KMS-11 (cell line): Measurements from ENCODE around the gene TSPAN7.

Experiments used
- H2AFZ ChIP-seq: fragments of 200-600 bp; sonication (generic); 2 replicates; pipeline ENCODE4 v1.6.1; 2016; ENCODE audit warnings: antibody characterized with exemption, mixed run types, low read depth
- H3K27ac ChIP-seq: fragments of 200-600 bp; sonication (generic); 2 replicates; pipeline ENCODE4 v1.6.1; 2016; ENCODE audit warnings: mild to moderate bottlenecking, mixed run types
- H3K27me3 ChIP-seq: fragments of 200-600 bp; sonication (generic); 2 replicates; pipeline ENCODE4 v1.6.1; 2017; ENCODE audit warnings: mild to moderate bottlenecking, low read depth, mixed run types, moderate library complexity; ENCODE audit not compliant: insufficient read depth
- H3K36me3 ChIP-seq: fragments of 200-600 bp; sonication (generic); 2 replicates; pipeline ENCODE4 v1.6.1; 2017; ENCODE audit warnings: mild to moderate bottlenecking, mixed run types; ENCODE audit not compliant: insufficient read depth
- H3K4me1 ChIP-seq: fragments of 200-600 bp; sonication (generic); 2 replicates; pipeline ENCODE4 v1.6.1; 2016; ENCODE audit warnings: mild to moderate bottlenecking, low read depth, mixed run types; ENCODE audit not compliant: poor library complexity, severe bottlenecking
- H3K4me2 ChIP-seq: fragments of 200-600 bp; sonication (generic); 2 replicates; pipeline ENCODE4 v1.7.0; 2016; ENCODE audit warnings: mild to moderate bottlenecking, mixed run types
- H3K4me3 ChIP-seq: fragments of 200-600 bp; sonication (generic); IDR thresholded peaks from 2 replicates; pipeline ENCODE4 v1.6.1; 2017; ENCODE audit warnings: low read depth, low read length, mixed read lengths; ENCODE audit not compliant: insufficient read depth
- H3K79me2 ChIP-seq: fragments of 200-600 bp; sonication (generic); 2 replicates; pipeline ENCODE4 v1.6.1; 2016; ENCODE audit warnings: low read depth, mixed run types; ENCODE audit not compliant: insufficient read depth
- H3K9ac ChIP-seq: fragments of 200-600 bp; sonication (generic); 2 replicates; pipeline ENCODE4 v1.6.1; 2016; ENCODE audit warnings: mild to moderate bottlenecking, mixed run types
- H4K20me1 ChIP-seq: fragments of 200-600 bp; sonication (generic); 2 replicates; pipeline ENCODE4 v1.6.1; 2016; ENCODE audit warnings: mild to moderate bottlenecking, mixed run types; ENCODE audit not compliant: insufficient read depth
- CTCF ChIP-seq: fragments of 200-600 bp; sonication (generic); conservative IDR thresholded peaks from 2 replicates; pipeline ENCODE4 v1.6.1; 2017; ENCODE audit warnings: low read depth, mild to moderate bottlenecking, antibody characterized with exemption, low read length, moderate library complexity, mixed read lengths

Gene TSPAN7

GRCh38 chrX:38678821-38679220, 117.5 kb downstream of the TSPAN7 start:
- no peaks in the 10 kb centered on the region for H3K36me3 ChIP-seq
- H3K27me3 ChIP-seq, result no peaks in the 10 kb centered on the region

DNA sequence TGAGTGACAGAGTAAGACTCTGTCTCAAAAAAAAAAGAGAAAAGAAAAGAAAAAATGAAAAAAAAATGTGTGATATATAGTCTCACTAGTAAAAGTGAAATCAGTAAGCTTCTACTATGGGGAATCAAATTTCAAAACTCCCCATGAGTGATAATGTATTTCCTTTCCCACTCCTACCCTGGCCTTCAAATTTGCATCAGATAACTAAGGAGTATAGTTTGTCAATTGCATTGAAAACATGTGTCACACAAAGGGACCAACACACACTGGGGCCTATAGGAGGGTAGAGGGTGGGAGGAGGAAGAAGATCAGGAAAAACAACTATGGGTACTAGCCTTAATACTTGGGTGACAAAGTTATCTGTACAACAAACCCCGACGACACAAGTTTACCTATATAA, 118.4 kb downstream of the TSPAN7 start:
- Histone ChIP-seq H3K4me3 (no peak overlapping the region), H3K9ac (no peak overlapping the region), H3K4me1 (no peaks in the 10 kb centered on the region), H4K20me1 (no peaks in the 10 kb centered on the region), H3K27me3 (no peaks in the 10 kb centered on the region), H3K79me2 (no peaks in the 10 kb centered on the region), H2AFZ (no peak overlapping the region), H3K4me2 (no peak overlapping the region), H3K36me3 (no peaks in the 10 kb centered on the region), H3K27ac (no peak overlapping the region)
- TF ChIP-seq CTCF, result no peak

More at GRCh38 chrX:38678821-38679220, 117.5 kb downstream of the TSPAN7 start:
- no peaks in the 10 kb centered on the region for H4K20me1 ChIP-seq
- H3K4me1 ChIP-seq, result no peaks in the 10 kb centered on the region
- no peaks in the 10 kb centered on the region for H3K79me2 ChIP-seq
- H3K4me2 ChIP-seq, result no peak overlapping the region
- H2AFZ ChIP-seq, result no peak overlapping the region
- no peak overlapping the region for H3K9ac ChIP-seq
- no peak overlapping the region for H3K27ac ChIP-seq
- TF ChIP-seq CTCF, result no peak
- no peak overlapping the region for H3K4me3 ChIP-seq

- Histone ChIP-seq H3K27me3 (no peaks in the 10 kb centered on the region), H3K4me3 (no peak overlapping the region), H4K20me1 (no peaks in the 10 kb centered on the region), H2AFZ (no peak overlapping the region), H3K36me3 (no peaks in the 10 kb centered on the region), H3K4me1 (no peaks in the 10 kb centered on the region), H3K9ac (no peak overlapping the region), H3K4me2 (no peak overlapping the region), H3K27ac (no peak overlapping the region), H3K79me2 (no peaks in the 10 kb centered on the region)
- no peak for TF ChIP-seq CTCF
Measured at GRCh38 chrX:38682095-38682494, 120.8 kb downstream of the TSPAN7 start.

DNA sequence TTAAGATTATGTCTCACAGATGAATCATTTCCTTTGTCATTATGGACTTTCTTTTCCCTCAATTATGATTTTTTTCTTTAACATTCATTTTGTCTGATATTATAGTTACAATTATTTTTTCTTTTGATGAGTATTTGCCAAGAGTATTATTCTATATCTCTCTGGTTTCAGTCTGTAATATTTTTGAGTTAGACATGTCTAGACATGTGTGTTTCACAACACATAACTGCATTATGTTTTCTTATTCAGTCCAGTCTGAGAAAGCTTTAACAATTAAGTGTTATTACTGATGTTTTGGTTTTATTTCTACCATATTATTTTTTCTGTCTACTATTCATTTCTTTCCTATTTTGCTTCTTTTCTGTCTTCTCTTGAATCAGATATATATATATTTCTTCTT, 131.6 kb downstream of the TSPAN7 start:
- Histone ChIP-seq H3K79me2 (no peaks in the 10 kb centered on the region), H3K36me3 (no peaks in the 10 kb centered on the region), H3K27me3 (no peaks in the 10 kb centered on the region), H3K27ac (no peak overlapping the region), H2AFZ (no peak overlapping the region), H3K9ac (no peak overlapping the region), H4K20me1 (no peaks in the 10 kb centered on the region), H3K4me2 (no peak overlapping the region), H3K4me3 (no peak overlapping the region), H3K4me1 (no peaks in the 10 kb centered on the region)
- TF ChIP-seq CTCF, result no peak

DNA sequence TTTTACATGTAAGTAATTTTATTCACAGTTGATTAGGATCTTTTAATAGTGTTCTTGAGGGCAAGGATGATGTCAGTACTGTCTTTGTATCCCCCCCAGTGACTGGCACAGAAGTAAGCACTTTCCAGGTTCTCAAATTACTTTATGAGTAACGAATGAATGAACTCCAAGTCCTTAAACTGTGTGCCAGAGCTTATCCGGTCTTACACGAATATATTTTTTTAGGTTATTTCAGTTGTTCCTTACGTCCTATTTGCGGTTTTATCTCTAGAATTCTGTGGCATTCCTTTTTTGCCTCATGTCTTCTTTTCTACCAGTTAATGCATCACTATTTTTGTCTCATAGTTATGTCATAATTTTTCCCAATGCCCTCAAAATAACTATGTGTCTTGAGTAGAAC, 133.1 kb downstream of the TSPAN7 start:
- no peaks in the 10 kb centered on the region for H3K4me1 ChIP-seq
- no peak for TF ChIP-seq CTCF
- no peak overlapping the region for H3K9ac ChIP-seq
- H3K4me2 ChIP-seq, result no peak overlapping the region
- no peak overlapping the region for H3K27ac ChIP-seq
- no peak overlapping the region for H2AFZ ChIP-seq
- H4K20me1 ChIP-seq, result no peaks in the 10 kb centered on the region
- no peak overlapping the region for H3K4me3 ChIP-seq
- no peaks in the 10 kb centered on the region for H3K36me3 ChIP-seq
- no peaks in the 10 kb centered on the region for H3K79me2 ChIP-seq
- H3K27me3 ChIP-seq, result no peaks in the 10 kb centered on the region
